Activated CD4-positive, alpha-beta T cell treated with anti-CD3 and anti-CD28 coated beads, Interleukin-2, amount 10 ng/mL, durations not matched to agents 24 days and 14 days (primary cell): ENCODE results near the gene NCMAP. TPM values are rescaled to one million over a fixed set of nuclear protein-coding genes. Genes with fewer than 3 reads are reported as not detected.

ENCODE experiments used
- DNase-seq: peaks from one replicate; pipeline ENCODE4 v3.0.0; 2022
- H3K27ac Mint-ChIP-seq: one replicate; pipeline ENCODE4 v1.8.0; 2022; ENCODE audit warnings: mild to moderate bottlenecking, mixed read lengths
- H3K27me3 Mint-ChIP-seq: one replicate; pipeline ENCODE4 v1.8.0; 2022; ENCODE audit warnings: mixed read lengths
- H3K36me3 Mint-ChIP-seq: one replicate; pipeline ENCODE4 v1.8.0; 2022; ENCODE audit warnings: low read depth, mild to moderate bottlenecking, mixed read lengths
- H3K4me1 Mint-ChIP-seq: one replicate; pipeline ENCODE4 v1.8.0; 2021; ENCODE audit warnings: mixed read lengths
- H3K4me3 Mint-ChIP-seq: one replicate; pipeline ENCODE4 v1.8.0; 2022; ENCODE audit warnings: mild to moderate bottlenecking, moderate library complexity, mixed read lengths
- H3K9me3 Mint-ChIP-seq: one replicate; pipeline ENCODE4 v1.8.0; 2021; ENCODE audit warnings: mixed read lengths
- intact Hi-C: fragments of 100-400 bp; cut with micrococcal nuclease; formaldehyde crosslinking; loops from one replicate; pipeline ENCODE4 v1.15.1; 2023
- total RNA-seq: library from RNA; stranded (reverse); gene quantifications from 2 replicates; pipeline ENCODE4 v1.2.3, GENCODE V29; 2022

Gene NCMAP
- total RNA-seq, 1 donor from 2014 or later, result not detected

DNA sequence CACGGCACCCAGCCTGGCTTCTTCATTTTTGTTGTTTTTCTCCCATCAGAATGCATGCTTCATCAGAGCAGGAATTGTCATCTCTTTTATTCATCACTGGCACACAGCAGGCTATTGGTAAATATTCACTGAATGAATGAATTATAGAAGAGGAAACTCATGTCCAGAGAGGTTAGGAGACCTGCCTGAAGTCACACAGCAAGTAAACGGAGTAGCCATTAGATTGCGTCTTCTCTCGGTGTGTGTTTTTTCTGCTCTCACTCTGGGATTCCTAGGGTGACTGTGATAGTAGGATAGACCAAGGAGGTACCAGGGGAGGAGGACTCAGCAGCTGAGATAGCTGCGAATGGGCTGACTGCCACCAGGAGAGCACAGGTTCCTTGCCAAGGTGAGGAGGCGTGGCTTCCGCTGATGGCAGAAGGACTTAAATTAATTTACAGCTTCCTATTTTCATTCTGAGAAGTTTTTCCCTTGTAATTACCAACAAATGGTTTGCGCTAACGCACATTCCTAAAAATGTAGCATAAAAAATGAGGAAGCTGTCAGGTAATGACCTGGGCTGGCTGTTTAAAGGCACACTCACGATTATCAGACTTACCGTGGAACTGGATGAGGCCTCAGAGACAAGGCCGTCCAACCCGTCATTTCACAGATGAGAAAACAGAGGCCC lies 4.5 kb upstream of the NCMAP start:
- peaks cover 57% of the 10 kb centered on the region for H3K27me3 Mint-ChIP-seq

DNA sequence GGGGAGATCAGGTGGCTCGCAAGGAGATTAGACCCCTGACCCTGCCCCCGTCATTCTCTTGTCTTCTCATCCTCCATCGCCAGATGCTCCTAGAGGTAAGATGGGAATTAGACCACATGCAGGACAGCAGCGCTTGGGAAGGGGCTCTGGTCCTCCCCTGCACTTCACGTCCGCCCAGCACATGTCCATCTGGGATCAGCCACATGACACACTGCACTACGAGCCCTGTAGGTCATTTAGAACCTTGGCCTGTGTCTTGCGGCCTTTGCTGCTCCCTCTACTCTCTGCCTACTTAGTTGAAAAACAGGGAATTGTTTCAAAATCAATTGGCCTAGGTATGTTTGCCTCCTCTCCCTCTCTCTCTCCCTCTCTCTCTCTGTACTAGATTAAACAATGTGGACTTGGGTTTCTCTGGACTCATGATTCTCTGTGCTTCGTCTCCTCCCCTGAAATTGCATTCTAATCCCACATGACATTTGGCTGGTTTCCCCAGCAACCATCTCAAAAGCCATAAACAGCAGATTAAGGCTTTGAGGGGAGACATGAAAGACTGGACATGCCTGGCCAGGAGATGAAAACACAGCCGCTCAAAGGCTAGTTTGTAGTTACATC lies 3.8 kb upstream of the NCMAP start:
- Mint-ChIP-seq H3K27me3 (peaks cover 64% of the 10 kb centered on the region), H3K4me3 (no peak overlapping the region), H3K27ac (no peak overlapping the region), H3K9me3 (no peaks in the 10 kb centered on the region), H3K4me1 (peaks cover 2% of the 10 kb centered on the region), H3K36me3 (no peaks in the 10 kb centered on the region)
- intact Hi-C loops, result no loop called here
- no peak for DNase-seq

More for the DNA sequence above, 4.5 kb upstream of the NCMAP start:
- Mint-ChIP-seq H3K27ac (no peak overlapping the region), H3K36me3 (no peaks in the 10 kb centered on the region), H3K9me3 (no peaks in the 10 kb centered on the region), H3K4me1 (peaks cover 2% of the 10 kb centered on the region), H3K4me3 (no peak overlapping the region)
- intact Hi-C loops, result no loop called here
- DNase-seq, result no peak

DNA sequence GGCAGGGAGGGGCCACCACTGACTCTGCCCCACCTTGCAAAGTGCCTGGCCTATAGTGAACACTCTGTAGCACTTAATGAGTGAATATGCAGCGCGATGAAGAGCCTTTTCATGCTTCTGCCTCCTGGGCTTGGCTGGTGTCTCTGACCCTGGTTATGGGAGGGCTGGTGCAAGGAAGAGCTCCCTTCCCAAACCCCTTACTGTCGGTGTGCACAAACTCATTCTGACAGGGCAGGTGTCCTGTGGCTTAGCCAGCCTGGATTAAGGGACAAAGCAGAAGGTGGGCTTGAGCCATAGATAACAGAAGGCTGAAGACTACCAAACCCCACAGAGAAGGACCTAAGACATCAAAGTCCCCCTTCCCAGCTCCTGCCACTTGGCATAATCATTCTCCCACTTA lies 2.0 kb upstream of the NCMAP start:
- Mint-ChIP-seq H3K9me3 (no peaks in the 10 kb centered on the region), H3K27me3 (peaks cover 59% of the 10 kb centered on the region), H3K4me1 (peaks cover 5% of the 10 kb centered on the region), H3K27ac (no peak overlapping the region), H3K4me3 (no peak overlapping the region), H3K36me3 (no peaks in the 10 kb centered on the region)
- intact Hi-C loops, result no loop called here
- no peak for DNase-seq

DNA sequence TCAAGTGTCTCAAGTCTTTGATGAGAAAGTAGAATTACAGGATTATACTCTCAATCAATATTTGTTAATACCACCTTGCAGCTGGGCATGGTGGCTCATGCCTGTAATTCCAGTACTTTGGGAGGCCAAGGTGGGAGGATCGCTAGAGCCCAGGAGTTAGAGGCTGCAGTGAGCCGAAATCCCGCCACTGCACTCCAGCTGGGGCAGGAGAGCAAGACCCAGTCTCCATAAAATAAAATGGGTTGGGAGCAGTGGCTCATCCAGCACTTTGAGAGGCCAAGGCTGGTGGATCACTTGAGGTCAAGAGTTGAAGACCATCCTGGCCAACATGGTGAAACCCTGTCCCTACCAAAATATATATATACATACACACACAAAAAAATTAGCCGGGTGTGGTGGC lies 1.2 kb upstream of the NCMAP start:
- intact Hi-C loops, result no loop called here

DNA sequence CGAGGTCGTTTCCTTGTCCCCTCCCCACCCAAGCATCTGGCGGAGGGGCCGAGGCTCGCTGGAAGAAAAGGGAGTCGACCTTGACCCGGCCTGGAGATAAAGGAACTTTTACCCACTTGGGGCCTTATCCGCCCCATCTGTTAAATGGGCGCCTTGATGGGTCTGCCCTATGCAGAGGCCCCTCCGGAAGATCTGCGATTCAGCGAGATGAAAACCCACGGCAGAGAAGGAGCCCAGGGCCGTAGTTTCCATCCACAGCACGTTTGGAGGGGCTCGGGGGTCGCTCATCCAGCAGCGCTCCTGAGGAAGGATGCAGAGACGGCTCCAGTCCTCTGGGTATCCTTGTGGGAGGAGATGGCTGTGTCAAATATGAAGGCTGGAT lies 518 bp downstream of the NCMAP start:
- no peaks in the 10 kb centered on the region for H3K9me3 Mint-ChIP-seq
- H3K27me3 Mint-ChIP-seq, result peaks cover 48% of the 10 kb centered on the region
- no peak overlapping the region for H3K4me3 Mint-ChIP-seq
- H3K36me3 Mint-ChIP-seq, result no peaks in the 10 kb centered on the region
- H3K4me1 Mint-ChIP-seq, result peaks cover 5% of the 10 kb centered on the region
- no peak for DNase-seq
- no peak overlapping the region for H3K27ac Mint-ChIP-seq
- intact Hi-C loops, result no loop called here

More for the DNA sequence above, 1.2 kb upstream of the NCMAP start:
- H3K36me3 Mint-ChIP-seq, result no peaks in the 10 kb centered on the region
- H3K4me1 Mint-ChIP-seq, result peaks cover 5% of the 10 kb centered on the region
- no peak overlapping the region for H3K4me3 Mint-ChIP-seq
- DNase-seq, result no peak
- H3K27me3 Mint-ChIP-seq, result peaks cover 56% of the 10 kb centered on the region
- no peaks in the 10 kb centered on the region for H3K9me3 Mint-ChIP-seq
- no peak overlapping the region for H3K27ac Mint-ChIP-seq

DNA sequence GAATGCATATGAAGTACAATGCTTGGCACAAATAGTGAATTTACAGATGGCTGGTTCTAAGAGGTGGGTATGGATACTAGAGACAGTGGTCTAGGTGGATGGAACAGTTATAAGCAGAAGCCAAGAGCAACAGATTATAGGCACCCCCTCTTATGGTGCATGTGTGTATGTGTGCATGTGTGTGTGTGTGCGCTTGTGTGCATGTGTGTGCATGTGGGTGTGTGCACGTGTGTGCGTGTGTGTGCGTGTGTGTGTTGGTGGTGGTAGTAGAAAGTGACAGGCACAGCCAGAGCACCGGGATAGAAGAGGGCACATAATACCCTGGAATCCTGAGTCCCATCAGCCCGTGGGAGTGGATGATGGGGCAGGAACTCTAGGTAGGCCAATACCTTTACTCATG lies 1.3 kb downstream of the NCMAP start:
- H3K27me3 Mint-ChIP-seq, result peaks cover 48% of the 10 kb centered on the region
- H3K4me3 Mint-ChIP-seq, result no peak overlapping the region
- intact Hi-C loops, result no loop called here
- no peaks in the 10 kb centered on the region for H3K9me3 Mint-ChIP-seq
- H3K4me1 Mint-ChIP-seq, result peaks cover 5% of the 10 kb centered on the region
- H3K36me3 Mint-ChIP-seq, result no peaks in the 10 kb centered on the region
- no peak for DNase-seq
- H3K27ac Mint-ChIP-seq, result no peak overlapping the region

DNA sequence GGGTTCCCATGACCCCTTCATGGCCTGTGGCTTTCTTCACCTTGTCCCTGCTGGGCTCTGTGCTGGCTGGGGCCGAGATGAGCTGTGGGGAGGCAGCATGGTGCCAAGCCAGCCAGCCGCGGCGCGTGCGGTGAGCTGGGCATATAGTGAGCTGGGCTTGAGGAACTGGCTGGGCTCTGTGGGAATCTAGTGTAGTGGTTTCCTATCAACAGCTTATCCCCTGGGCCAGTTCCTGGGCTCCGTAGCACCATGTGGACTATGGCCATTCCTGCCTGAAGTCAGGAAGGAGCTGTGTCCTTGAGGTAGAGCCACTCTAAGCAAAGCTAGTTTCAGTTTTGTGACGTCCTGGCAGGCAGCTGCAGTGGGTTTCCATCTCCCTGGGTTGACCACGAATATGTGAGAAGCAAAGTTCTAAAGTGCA lies 1.8 kb downstream of the NCMAP start:
- Mint-ChIP-seq H3K9me3 (no peaks in the 10 kb centered on the region), H3K27me3 (peaks cover 50% of the 10 kb centered on the region), H3K4me3 (no peak overlapping the region), H3K27ac (no peak overlapping the region), H3K36me3 (no peaks in the 10 kb centered on the region), H3K4me1 (peaks cover 5% of the 10 kb centered on the region)
- DNase-seq, result no peak
- intact Hi-C loops, result no loop called here

DNA sequence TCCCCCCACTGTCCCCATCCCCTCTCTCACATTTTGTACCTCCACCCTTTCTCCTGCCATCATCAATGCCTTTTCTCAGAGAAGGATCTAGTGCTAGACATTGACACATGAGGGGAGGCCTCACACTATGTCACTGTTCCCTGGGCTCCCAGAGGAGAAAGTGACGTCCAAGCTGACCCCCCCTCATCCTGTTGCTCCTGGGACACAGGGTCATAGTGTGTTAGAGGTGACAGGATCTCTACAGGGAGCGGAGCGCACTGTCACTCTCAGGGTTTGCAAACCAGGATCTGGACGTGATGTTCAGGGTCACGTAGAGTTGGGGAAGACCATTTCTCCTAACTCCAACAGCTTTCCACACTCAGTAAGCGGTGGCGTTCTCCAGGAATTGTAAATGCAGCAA lies 2.6 kb downstream of the NCMAP start:
- H3K9me3 Mint-ChIP-seq, result no peaks in the 10 kb centered on the region
- H3K27me3 Mint-ChIP-seq, result peaks cover 52% of the 10 kb centered on the region
- intact Hi-C loops, result no loop called here
- H3K4me3 Mint-ChIP-seq, result no peak overlapping the region
- no peak for DNase-seq
- H3K36me3 Mint-ChIP-seq, result no peaks in the 10 kb centered on the region
- peaks cover 5% of the 10 kb centered on the region for H3K4me1 Mint-ChIP-seq
- H3K27ac Mint-ChIP-seq, result no peak overlapping the region

DNA sequence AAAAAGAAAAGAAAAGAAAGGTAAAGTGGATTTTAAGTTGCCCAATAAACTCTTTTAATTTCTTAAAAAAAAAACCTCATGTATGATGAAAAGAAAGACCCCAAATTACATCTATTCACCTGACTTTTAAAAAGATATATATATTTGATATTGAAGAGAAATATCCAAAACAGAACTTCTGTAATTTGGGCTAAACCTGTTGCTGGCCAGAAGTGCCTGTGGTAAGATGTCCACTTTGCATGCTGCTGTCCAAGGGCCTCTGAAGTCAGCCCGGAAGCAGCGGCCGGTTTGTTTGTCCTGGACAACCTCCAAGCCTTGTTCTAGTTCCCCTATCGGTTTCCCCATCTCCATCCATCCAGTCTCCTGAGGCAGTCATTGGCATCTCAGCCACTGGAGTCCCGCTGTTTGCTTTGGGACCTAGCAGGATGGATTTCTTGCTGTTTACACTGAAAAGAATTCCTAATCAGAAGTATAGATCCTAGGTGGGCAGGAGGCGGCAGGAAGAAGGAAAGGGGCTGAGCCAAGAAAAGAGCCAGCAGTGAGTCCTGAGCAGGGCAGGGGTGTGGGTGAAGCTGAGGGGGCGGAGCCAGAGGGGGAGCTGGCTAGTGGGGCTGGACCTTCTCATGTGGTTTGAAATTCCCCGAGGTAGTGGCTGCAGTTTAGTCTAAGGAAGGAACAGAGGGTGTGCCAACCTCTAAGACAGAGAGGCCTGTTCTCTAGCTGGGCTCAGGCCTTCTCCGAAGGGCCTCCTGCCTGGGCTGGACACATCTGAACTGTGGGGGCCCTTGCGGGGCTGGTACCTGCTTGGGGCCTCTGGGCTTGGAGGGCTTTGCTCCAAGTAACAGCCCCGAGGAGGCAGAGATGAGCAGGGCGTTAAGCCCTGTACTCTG lies 3.3 kb downstream of the NCMAP start:
- H3K4me3 Mint-ChIP-seq, result no peak overlapping the region
- no peak for DNase-seq
- intact Hi-C loops, result no loop called here
- no peaks in the 10 kb centered on the region for H3K9me3 Mint-ChIP-seq
- peaks cover 52% of the 10 kb centered on the region for H3K27me3 Mint-ChIP-seq
- H3K36me3 Mint-ChIP-seq, result no peaks in the 10 kb centered on the region
- no peak overlapping the region for H3K27ac Mint-ChIP-seq
- peaks cover 5% of the 10 kb centered on the region for H3K4me1 Mint-ChIP-seq

DNA sequence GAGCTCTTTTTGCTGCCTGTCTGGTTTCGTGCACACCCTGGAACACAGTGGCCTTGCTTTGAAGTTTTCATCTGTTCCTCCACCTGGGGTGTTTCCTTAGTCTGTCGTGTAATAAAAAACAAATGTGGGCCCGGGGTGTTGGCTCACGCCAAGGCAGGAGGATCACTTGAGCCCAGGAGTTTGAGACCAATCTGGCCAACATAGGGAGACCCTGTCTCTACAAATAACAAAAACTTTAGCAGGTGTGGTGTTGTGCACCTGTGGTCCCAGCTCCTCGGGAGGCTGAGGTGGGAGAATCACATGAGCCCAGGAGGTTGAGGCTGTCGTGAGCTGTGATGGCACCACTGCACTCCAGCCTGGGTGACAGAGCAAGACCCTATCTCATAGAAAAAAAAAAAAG lies 4.5 kb downstream of the NCMAP start:
- no peaks in the 10 kb centered on the region for H3K9me3 Mint-ChIP-seq
- no peaks in the 10 kb centered on the region for H3K36me3 Mint-ChIP-seq
- intact Hi-C loops, result no loop called here
- no peak for DNase-seq
- peaks cover 4% of the 10 kb centered on the region for H3K4me1 Mint-ChIP-seq
- peaks cover 48% of the 10 kb centered on the region for H3K27me3 Mint-ChIP-seq
- no peak overlapping the region for H3K4me3 Mint-ChIP-seq
- H3K27ac Mint-ChIP-seq, result no peak overlapping the region

DNA sequence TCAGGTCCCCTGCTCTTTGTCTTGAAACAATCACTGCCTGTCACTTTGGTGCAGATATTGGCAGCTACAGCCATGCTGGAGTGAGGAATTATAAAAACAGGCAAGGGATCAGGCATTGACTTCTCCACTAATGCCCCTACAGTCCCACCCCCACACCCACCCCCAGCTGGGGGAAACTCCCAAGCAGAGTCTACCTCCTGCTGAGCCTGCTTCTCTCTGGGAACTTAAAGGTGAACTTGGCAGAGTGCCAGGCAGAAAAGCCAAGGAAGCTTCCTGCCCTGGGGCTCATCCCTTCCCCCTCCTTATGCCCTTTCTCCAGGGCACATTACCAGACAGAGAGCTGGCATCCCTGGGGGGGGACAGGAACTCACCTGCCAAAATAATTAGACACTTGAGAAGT lies 6.7 kb downstream of the NCMAP start:
- DNase-seq, result no peak
- H3K4me3 Mint-ChIP-seq, result no peak overlapping the region
- H3K4me1 Mint-ChIP-seq, result peaks cover 8% of the 10 kb centered on the region
- no peak overlapping the region for H3K27ac Mint-ChIP-seq
- H3K27me3 Mint-ChIP-seq, result peaks cover 34% of the 10 kb centered on the region
- no peaks in the 10 kb centered on the region for H3K9me3 Mint-ChIP-seq
- intact Hi-C loops, result no loop called here
- no peaks in the 10 kb centered on the region for H3K36me3 Mint-ChIP-seq

DNA sequence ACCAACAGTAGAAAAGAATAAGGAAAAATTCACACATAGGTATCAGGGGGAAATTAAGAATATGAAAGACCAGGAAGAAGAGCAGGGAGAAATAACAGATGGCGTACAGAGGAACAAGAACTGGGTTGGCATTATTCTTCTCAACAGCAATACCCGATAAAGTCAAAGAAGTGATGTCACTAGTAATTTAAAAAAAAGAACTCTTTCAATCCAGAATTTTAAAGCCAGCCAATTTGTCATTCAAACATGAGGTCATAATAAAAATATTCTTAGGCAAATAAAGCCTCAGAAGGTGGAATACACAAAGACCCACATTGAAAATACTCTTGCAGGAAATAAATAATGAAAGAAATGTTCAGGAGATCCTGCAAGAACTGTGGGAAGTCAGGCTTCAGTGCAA lies 8.8 kb downstream of the NCMAP start:
- Mint-ChIP-seq H3K4me3 (no peak overlapping the region), H3K27me3 (peaks cover 29% of the 10 kb centered on the region), H3K36me3 (no peaks in the 10 kb centered on the region), H3K4me1 (peaks cover 7% of the 10 kb centered on the region), H3K9me3 (no peaks in the 10 kb centered on the region), H3K27ac (no peak overlapping the region)
- no peak for DNase-seq
- intact Hi-C loops, result no loop called here

DNA sequence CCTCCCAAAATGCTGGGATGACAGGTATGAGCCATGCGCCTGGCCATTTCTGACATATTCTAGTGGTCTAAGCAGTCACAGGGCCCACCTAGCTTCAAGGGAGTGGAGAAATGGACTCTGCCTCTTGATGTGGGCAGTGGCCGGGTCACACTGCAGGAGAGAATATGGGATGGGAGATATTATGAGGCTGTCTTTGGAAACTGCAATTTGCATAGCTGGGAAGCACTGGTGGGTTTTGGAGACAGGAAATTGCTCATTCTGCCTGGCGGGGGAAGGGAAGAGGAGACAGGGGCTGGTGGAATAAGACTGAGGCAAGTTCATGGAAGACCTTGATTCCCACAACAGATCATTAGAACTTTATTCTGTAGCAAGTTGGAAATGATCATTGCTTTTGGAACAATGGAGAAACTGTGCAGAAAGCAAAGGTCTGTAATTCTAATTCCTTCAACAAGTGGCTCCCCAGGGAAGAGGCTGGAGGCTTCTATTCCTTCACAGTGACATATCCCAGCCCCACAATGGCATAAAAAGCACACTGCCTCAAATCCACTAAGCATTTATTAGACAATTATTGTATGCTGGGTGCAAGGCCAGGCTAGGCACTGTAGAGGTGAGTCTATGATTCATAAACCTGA lies 10.5 kb downstream of the NCMAP start:
- intact Hi-C loops, result no loop called here
- Mint-ChIP-seq H3K4me3 (no peak overlapping the region), H3K27me3 (peaks cover 29% of the 10 kb centered on the region), H3K4me1 (peaks cover 7% of the 10 kb centered on the region), H3K36me3 (no peaks in the 10 kb centered on the region), H3K9me3 (no peaks in the 10 kb centered on the region), H3K27ac (no peak overlapping the region)
- no peak for DNase-seq
